Neural cell (in vitro differentiated cells): ENCODE measurements around the gene EPHA5. TPM values are rescaled to one million over a fixed set of nuclear protein-coding genes. Genes with fewer than 3 reads are reported as not detected.

Source experiments
- H2AFZ ChIP-seq: fragments of 200-600, 300-800 bp; sonication (generic), shearing (Covaris generic); 2 replicates; pipeline ENCODE4 v1.6.0; 2014; ENCODE audit warnings: low read depth, mild to moderate bottlenecking, antibody characterized with exemption, low read length, moderate library complexity
- H3F3A ChIP-seq: fragments of 200-600 bp; shearing (Covaris generic); 2 replicates; pipeline ENCODE4 v1.6.1; 2016; ENCODE audit warnings: mild to moderate bottlenecking, moderate library complexity, mixed read lengths, antibody characterized with exemption, low read length; ENCODE audit not compliant: insufficient read depth, poor library complexity, severe bottlenecking
- H3K27ac ChIP-seq: fragments of 200-600, 300-800 bp; sonication (generic), shearing (Covaris generic); 2 replicates; pipeline ENCODE4 v1.5.1; 2014; ENCODE audit warnings: mild to moderate bottlenecking, low read length, moderate library complexity
- H3K27me3 ChIP-seq: fragments of 300-800, 200-600 bp; sonication (generic), shearing (Covaris generic); 2 replicates; pipeline ENCODE4 v1.6.0; 2014; ENCODE audit warnings: mild to moderate bottlenecking, low read depth, low read length, moderate library complexity; ENCODE audit not compliant: insufficient read depth
- H3K36me3 ChIP-seq: fragments of 300-800, 200-600 bp; sonication (generic), shearing (Covaris generic); 2 replicates; pipeline ENCODE4 v1.5.1; 2014; ENCODE audit warnings: mild to moderate bottlenecking, antibody characterized with exemption, low read length, moderate library complexity; ENCODE audit not compliant: insufficient read depth
- H3K4me2 ChIP-seq: fragments of 300-800, 200-600 bp; sonication (generic), shearing (Covaris generic); 2 replicates; pipeline ENCODE4 v1.6.0; 2014; ENCODE audit warnings: mild to moderate bottlenecking, low read length
- H3K4me3 ChIP-seq: fragments of 300-800, 200-600 bp; sonication (generic), shearing (Covaris generic); 2 replicates; pipeline ENCODE4 v1.5.1; 2014; ENCODE audit warnings: mild to moderate bottlenecking, low read length, moderate library complexity
- H3K79me2 ChIP-seq: fragments of 200-600 bp; shearing (Covaris generic); replicated peaks from 2 replicates; pipeline ENCODE4 v1.6.0; 2014; ENCODE audit warnings: mild to moderate bottlenecking, low read length, moderate library complexity; ENCODE audit not compliant: insufficient read depth
- H3K9ac ChIP-seq: fragments of 300-800, 200-600 bp; sonication (generic), shearing (Covaris generic); 2 replicates; pipeline ENCODE4 v1.6.1; 2016; ENCODE audit warnings: mild to moderate bottlenecking, low read length, mixed read lengths
- H3K9me2 ChIP-seq: fragments of 200-600 bp; shearing (Covaris generic); 2 replicates; pipeline ENCODE4 v1.6.1; 2016; ENCODE audit warnings: mild to moderate bottlenecking, low read length, mixed read lengths; ENCODE audit not compliant: insufficient read depth
- H3K9me3 ChIP-seq: fragments of 200-600, 300-800 bp; sonication (generic), shearing (Covaris generic); 2 replicates; pipeline ENCODE4 v1.6.1; 2016; ENCODE audit warnings: mild to moderate bottlenecking, mixed run types, low read length, moderate library complexity, mixed read lengths
- H4K20me1 ChIP-seq: fragments of 200-600 bp; shearing (Covaris generic); 2 replicates; pipeline ENCODE4 v1.6.1; 2016; ENCODE audit warnings: mild to moderate bottlenecking, mixed run types; ENCODE audit not compliant: insufficient read depth
- EP300 ChIP-seq: fragments of 450-650 bp; conservative IDR thresholded peaks from 2 replicates; pipeline ENCODE4 v1.6.1; 2014; ENCODE audit warnings: antibody characterized with exemption, mild to moderate bottlenecking, moderate library complexity; ENCODE audit not compliant: poor library complexity, severe bottlenecking
- EZH2 ChIP-seq: fragments of 200-600, 300-800 bp; shearing (Covaris generic), sonication (generic); IDR thresholded peaks from 2 replicates; pipeline ENCODE4 v1.6.1; 2014; ENCODE audit warnings: antibody characterized with exemption, low read length, borderline replicate concordance, mild to moderate bottlenecking; ENCODE audit not compliant: insufficient read depth, poor library complexity, severe bottlenecking
- MXI1 ChIP-seq: fragments of 450-650 bp; conservative IDR thresholded peaks from 2 replicates; pipeline ENCODE4 v1.6.1; 2014; ENCODE audit warnings: antibody characterized with exemption, mild to moderate bottlenecking; ENCODE audit not compliant: poor library complexity, severe bottlenecking
- POLR2AphosphoS5 ChIP-seq: IDR thresholded peaks from 2 replicates; pipeline ENCODE4 v1.6.1; 2012
- RAD21 ChIP-seq: fragments of 450-650 bp; conservative IDR thresholded peaks from 2 replicates; pipeline ENCODE4 v1.6.1; 2014; ENCODE audit warnings: antibody characterized with exemption, mild to moderate bottlenecking, moderate library complexity
- SMC3 ChIP-seq: fragments of 450-650 bp; conservative IDR thresholded peaks from 2 replicates; pipeline ENCODE4 v1.6.1; 2014; ENCODE audit warnings: antibody characterized with exemption, mild to moderate bottlenecking, moderate library complexity; ENCODE audit not compliant: poor library complexity
- TAF1 ChIP-seq: IDR thresholded peaks from 2 replicates; pipeline ENCODE4 v1.6.1; 2012; ENCODE audit warnings: low read depth
- polyA plus RNA-seq: library from polyadenylated mRNA; depleted of rRNA; stranded (reverse); fragments of >200 nt; gene quantifications from 2 replicates; pipeline ENCODE4 v1.2.3, GENCODE V29; 2014
- TF ChIP-seq, protein P1 (sequence below): IDR thresholded peaks from 2 replicates; pipeline ENCODE4 v1.6.1; 2012; ENCODE audit warnings: borderline replicate concordance
- TF ChIP-seq, protein P2 (sequence below): fragments of 450-650 bp; IDR thresholded peaks from 2 replicates; pipeline ENCODE4 v1.5.1; 2014; ENCODE audit warnings: antibody characterized with exemption, mild to moderate bottlenecking, moderate library complexity; ENCODE audit not compliant: poor library complexity, severe bottlenecking

EPHA5 gene
- polyA plus RNA-seq, 1 donor from 2014 or later: 4.3 TPM

DNA sequence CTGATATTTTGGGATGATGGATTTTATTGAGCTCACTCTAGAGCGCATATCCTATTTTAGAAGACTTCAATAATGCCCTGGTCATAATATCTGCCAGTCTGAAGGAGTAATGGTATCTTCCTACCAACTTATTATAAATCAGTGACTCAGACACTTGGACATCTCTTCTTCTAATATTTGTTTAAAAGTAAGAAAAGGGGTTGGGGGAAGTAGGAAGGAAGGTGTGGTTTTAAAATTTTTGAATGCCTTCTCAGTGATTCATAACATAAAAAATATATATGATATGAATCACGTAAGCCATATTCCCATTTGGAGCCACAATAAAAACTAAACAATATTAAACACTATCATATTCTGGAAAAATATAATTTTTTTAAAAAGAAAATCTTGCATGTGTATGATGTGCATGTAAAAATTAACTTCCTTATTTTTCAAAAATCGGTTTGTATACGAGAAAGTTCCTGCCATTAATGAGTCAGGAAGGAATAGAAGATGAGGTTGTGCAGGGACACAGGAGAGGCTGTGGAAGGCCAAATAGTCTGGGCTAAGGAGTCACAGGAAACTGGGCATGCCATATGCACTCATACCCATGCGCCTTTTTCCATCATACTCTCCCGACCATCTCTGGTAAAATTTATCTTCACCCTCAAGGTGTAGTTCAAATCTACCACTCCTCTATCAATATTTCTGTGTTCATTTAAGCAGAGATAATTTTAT lies 286.5 kb downstream of the EPHA5 start:
- TF ChIP-seq MXI1: no peak
- no peak for TF ChIP-seq EZH2
- TF ChIP-seq, protein P1, sequence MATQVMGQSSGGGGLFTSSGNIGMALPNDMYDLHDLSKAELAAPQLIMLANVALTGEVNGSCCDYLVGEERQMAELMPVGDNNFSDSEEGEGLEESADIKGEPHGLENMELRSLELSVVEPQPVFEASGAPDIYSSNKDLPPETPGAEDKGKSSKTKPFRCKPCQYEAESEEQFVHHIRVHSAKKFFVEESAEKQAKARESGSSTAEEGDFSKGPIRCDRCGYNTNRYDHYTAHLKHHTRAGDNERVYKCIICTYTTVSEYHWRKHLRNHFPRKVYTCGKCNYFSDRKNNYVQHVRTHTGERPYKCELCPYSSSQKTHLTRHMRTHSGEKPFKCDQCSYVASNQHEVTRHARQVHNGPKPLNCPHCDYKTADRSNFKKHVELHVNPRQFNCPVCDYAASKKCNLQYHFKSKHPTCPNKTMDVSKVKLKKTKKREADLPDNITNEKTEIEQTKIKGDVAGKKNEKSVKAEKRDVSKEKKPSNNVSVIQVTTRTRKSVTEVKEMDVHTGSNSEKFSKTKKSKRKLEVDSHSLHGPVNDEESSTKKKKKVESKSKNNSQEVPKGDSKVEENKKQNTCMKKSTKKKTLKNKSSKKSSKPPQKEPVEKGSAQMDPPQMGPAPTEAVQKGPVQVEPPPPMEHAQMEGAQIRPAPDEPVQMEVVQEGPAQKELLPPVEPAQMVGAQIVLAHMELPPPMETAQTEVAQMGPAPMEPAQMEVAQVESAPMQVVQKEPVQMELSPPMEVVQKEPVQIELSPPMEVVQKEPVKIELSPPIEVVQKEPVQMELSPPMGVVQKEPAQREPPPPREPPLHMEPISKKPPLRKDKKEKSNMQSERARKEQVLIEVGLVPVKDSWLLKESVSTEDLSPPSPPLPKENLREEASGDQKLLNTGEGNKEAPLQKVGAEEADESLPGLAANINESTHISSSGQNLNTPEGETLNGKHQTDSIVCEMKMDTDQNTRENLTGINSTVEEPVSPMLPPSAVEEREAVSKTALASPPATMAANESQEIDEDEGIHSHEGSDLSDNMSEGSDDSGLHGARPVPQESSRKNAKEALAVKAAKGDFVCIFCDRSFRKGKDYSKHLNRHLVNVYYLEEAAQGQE: no peak
- no peak for TF ChIP-seq RAD21
- Histone ChIP-seq H2AFZ (no peak overlapping the region), H3K9ac (no peak overlapping the region), H3K4me2 (no peak overlapping the region), H3K36me3 (no peaks in the 10 kb centered on the region), H4K20me1 (no peaks in the 10 kb centered on the region), H3K27ac (no peak overlapping the region), H3K4me3 (no peak overlapping the region), H3K9me2 (no peaks in the 10 kb centered on the region), H3F3A (no peaks in the 10 kb centered on the region), H3K9me3 (no peaks in the 10 kb centered on the region), H3K79me2 (no peaks in the 10 kb centered on the region), H3K27me3 (no peaks in the 10 kb centered on the region)

DNA sequence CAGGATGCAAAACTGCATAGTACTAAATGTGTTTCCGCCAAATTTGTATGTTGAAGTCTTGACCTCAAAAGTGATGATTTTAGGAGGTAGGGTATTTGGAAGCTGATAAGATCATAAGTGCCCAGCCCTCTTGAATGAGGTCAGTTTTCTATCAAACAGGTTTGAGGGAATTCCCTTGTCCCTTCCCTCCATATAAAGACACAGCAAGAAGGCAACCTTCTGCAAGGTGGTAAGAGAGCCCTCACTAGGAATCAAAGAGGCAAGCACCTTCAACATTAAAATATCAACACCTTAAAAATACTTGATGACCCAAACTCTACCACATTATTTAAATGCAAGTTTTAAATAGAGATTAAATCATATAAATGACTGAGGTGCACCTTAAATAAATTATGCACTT lies 288.6 kb downstream of the EPHA5 start:
- Histone ChIP-seq H4K20me1 (no peaks in the 10 kb centered on the region), H3K4me3 (no peak overlapping the region), H3K9ac (no peak overlapping the region), H2AFZ (no peak overlapping the region), H3K9me2 (no peaks in the 10 kb centered on the region), H3F3A (no peaks in the 10 kb centered on the region), H3K27me3 (no peaks in the 10 kb centered on the region), H3K27ac (no peak overlapping the region), H3K36me3 (no peaks in the 10 kb centered on the region), H3K4me2 (no peak overlapping the region), H3K9me3 (no peaks in the 10 kb centered on the region), H3K79me2 (no peaks in the 10 kb centered on the region)
- TF ChIP-seq SMC3: no peak

DNA sequence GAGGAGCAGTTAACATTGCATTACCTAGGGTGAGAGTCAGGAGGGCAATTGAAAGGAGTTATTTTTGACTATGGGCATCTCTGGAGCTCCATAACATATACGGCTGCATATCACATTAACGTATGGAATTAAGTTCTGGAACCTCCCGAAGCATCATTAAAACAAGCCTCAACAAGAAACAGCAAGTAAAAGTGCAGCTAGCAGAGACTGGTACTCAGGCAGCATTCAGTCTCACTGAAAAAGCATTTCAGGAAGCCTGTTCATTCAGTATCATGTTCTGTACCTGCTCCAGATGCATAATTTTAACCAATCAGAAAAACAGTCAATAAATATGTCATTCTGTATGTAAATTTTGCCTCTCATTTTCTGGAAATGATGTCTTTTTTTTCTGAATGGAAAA lies 299.6 kb downstream of the EPHA5 start:
- Histone ChIP-seq H3K4me3 (no peak overlapping the region), H4K20me1 (no peaks in the 10 kb centered on the region), H2AFZ (no peak overlapping the region), H3K27ac (no peak overlapping the region), H3K9ac (no peak overlapping the region), H3K79me2 (no peaks in the 10 kb centered on the region), H3F3A (no peaks in the 10 kb centered on the region), H3K9me3 (no peaks in the 10 kb centered on the region), H3K4me2 (no peak overlapping the region), H3K36me3 (no peaks in the 10 kb centered on the region), H3K27me3 (no peaks in the 10 kb centered on the region), H3K9me2 (no peaks in the 10 kb centered on the region)
- TF ChIP-seq RAD21 (no peak), POLR2AphosphoS5 (no peak), TAF1 (no peak), EZH2 (no peak), MXI1 (no peak), EP300 (no peak), SMC3 (no peak)
- TF ChIP-seq, protein P1: no peak
- TF ChIP-seq, protein P2, sequence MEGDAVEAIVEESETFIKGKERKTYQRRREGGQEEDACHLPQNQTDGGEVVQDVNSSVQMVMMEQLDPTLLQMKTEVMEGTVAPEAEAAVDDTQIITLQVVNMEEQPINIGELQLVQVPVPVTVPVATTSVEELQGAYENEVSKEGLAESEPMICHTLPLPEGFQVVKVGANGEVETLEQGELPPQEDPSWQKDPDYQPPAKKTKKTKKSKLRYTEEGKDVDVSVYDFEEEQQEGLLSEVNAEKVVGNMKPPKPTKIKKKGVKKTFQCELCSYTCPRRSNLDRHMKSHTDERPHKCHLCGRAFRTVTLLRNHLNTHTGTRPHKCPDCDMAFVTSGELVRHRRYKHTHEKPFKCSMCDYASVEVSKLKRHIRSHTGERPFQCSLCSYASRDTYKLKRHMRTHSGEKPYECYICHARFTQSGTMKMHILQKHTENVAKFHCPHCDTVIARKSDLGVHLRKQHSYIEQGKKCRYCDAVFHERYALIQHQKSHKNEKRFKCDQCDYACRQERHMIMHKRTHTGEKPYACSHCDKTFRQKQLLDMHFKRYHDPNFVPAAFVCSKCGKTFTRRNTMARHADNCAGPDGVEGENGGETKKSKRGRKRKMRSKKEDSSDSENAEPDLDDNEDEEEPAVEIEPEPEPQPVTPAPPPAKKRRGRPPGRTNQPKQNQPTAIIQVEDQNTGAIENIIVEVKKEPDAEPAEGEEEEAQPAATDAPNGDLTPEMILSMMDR: no peak
